Loucy (cell line): Measurements from ENCODE around the gene FLYWCH2.

Experiments used
- CTCF ChIP-seq: fragments of 200-600 bp; sonication (generic); conservative IDR thresholded peaks from 2 replicates; pipeline ENCODE4 v1.5.1; 2014; ENCODE audit warnings: mild to moderate bottlenecking, antibody characterized with exemption, low read length
- EZH2phosphoT487 ChIP-seq: fragments of 200-600 bp; IDR thresholded peaks from 2 replicates; pipeline ENCODE4 v1.6.1; 2018; ENCODE audit warnings: antibody characterized with exemption, mild to moderate bottlenecking, moderate library complexity, borderline replicate concordance

- TF ChIP-seq CTCF, result no peak
- no peak for TF ChIP-seq EZH2phosphoT487
Measured at GRCh38 chr16:2866431-2866830, 16.6 kb upstream of the FLYWCH2 start.
